Right ventricle myocardium inferior (tissue), 1 donor: ENCODE measurements around the gene C8A. TPM values are rescaled to one million over a fixed set of nuclear protein-coding genes. Genes with fewer than 3 reads are reported as not detected.

Experiments
- ATAC-seq: fragments of 200-7000 bp; cut with Tn5 transposase; one replicate; pipeline ENCODE4 v1.9.1; 2020; ENCODE audit warnings: mild to moderate bottlenecking, moderate library complexity
- DNase-seq: peaks from one replicate; pipeline ENCODE4 v3.0.0; 2021; ENCODE audit errors: missing footprints
- intact Hi-C: fragments of 100-400 bp; cut with DNase I; formaldehyde crosslinking; loops from one replicate; pipeline ENCODE4 v1.11.0; 2022
- total RNA-seq: library from RNA; stranded (reverse); fragmentation: NEBNext Ultra II Directional; extraction: Animal tissue kit (Norgen Biotek cat#: 25700); gene quantifications from one replicate; pipeline ENCODE4 v1.2.1, GENCODE V29; 2021
- donor health status: DM: no; HTN: yes; CAD: no; lungs with severe emphysema.

The C8A gene
- total RNA-seq, 1 donor from 2014 or later = not detected

DNA sequence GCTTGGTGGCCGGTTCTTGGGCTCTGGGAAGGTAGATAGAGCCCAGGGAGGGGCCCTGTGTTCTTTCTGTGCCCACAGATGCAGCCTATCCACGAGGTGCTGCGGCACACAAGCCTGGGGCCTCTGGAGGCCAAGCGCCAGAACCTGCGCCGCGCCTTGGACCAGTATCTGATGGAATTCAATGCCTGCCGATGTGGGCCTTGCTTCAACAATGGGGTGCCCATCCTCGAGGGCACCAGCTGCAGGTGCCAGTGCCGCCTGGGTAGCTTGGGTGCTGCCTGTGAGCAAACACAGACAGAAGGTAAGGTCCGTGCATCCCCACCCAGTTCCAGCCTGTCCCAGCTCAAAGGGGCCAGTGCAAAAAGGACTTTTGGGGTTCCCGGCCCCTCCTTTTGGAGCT lies 57.7 kb downstream of the C8A start:
- ATAC-seq (no peak), DNase-seq (no peak)
- intact Hi-C loops = no loop called here

DNA sequence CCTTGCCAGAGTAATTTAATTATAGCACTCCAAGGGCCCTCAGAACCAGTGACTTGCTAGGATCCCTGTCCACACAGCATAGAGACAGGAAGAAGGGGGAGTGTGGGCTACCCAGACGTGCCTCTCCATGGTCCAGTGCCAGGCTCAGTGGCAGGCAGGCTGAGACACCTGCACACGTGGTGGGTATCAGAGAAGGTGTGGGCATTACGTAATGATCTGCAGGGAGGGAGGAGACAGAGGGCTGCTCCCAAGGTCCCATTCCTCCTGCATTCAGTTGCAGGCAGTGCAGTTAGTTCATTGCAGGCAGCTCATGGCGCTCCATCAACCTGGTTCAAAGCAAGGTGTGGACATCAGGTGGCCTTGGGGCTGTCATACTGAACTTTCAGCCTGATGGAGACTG lies 61.4 kb downstream of the C8A start:
- peak; percentile 75 for ATAC-seq
- intact Hi-C loops = no loop called here
- DNase-seq = no peak

DNA sequence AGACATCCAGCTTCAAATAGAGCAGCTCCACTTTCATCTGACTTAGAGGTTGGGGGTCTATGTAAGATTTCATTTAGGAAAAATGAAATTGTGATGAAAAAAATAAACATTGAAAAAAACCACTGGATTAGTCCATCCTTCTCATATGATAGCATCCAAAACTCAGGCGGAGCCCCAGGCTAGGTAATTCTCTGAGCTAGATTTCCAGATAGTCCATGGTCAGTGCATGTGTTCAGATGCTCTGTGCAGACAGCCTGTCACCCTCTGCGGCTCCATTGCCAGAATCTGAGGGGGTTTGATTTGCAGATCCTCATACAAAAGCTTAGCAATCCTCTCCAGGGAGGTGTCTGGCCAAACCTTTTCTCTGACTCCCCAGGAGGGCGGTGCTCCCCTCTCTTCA lies 62.0 kb downstream of the C8A start:
- intact Hi-C loops = no loop called here
- DNase-seq = no peak
- no peak for ATAC-seq

DNA sequence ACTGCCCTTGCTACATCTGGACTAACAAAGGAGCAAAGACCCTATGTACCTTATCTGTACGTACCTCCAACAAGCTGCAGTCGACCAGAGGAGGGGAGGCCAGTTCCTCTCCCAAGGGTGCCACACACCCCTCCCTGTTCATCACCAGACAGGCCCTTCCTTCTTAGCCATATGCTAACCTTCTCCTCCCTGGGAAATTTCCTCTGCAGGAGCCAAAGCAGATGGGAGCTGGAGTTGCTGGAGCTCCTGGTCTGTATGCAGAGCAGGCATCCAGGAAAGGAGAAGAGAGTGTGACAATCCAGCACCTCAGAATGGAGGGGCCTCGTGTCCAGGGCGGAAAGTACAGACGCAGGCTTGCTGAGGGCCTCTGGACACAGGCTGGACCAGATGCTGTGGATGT lies 62.8 kb downstream of the C8A start:
- intact Hi-C loops = no loop called here
- DNase-seq (no peak), ATAC-seq (no peak)

DNA sequence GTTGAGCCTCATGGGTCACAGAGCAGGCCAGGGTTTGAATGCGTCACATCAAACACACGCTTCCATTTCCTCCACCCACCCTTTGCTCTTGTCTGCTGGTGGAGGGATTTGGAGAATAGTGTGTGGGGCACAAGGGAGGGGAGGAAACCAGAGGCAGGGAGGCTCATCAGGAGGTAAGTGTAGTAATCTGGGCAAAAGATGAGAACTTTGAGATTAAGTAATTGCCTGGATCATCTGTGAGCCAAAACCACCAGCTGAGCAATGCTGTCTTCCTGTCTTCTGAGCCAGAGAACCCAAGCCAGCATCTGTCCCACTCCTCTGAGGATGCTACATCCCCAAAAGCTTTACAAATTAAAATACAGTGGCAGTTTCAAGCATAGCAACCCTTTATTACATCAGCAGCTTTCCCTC lies 66.0 kb downstream of the C8A start:
- intact Hi-C loops = no loop called here
- ATAC-seq (no peak), DNase-seq (no peak)

DNA sequence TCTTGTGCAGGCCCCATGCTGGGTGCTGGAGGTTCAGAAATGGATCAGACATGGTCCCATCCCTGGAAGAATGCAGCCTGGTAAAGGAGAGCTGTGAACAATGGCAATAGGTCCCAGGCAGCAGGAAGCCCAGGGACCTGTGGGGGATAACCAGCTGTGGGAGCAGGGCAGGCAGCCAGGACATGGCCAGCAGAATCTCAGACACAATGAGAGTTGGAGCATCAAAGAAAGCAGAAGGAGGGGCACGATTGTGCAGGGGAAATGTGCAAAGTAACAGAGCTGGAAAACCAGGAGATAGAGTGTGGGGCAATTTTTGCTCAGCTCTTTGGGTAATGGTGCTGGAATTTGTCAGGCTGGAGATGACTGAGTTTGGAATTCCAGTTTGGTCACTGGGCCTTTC lies 66.9 kb downstream of the C8A start:
- ATAC-seq (no peak), DNase-seq (no peak)
- intact Hi-C loops = no loop called here

DNA sequence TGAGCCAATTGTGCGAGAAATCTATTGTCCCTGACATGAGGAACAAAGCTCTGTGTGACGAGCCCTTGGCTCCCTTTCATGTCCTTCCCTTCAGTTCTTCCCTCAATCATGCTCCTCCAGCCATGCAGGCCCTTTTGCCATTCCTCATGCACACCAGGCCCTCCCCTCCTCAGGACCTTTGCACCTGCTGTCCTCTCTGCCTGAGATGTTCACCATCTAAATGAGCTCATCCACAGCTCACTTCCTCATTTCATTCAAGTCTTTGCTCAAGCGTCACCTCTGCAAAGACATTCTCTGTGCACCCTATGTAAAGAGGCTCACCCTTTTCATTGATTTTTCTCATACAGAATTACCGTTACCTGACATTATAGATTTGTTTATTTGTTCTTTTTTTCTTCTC lies 67.5 kb downstream of the C8A start:
- no peak for ATAC-seq
- intact Hi-C loops = no loop called here
- no peak for DNase-seq

DNA sequence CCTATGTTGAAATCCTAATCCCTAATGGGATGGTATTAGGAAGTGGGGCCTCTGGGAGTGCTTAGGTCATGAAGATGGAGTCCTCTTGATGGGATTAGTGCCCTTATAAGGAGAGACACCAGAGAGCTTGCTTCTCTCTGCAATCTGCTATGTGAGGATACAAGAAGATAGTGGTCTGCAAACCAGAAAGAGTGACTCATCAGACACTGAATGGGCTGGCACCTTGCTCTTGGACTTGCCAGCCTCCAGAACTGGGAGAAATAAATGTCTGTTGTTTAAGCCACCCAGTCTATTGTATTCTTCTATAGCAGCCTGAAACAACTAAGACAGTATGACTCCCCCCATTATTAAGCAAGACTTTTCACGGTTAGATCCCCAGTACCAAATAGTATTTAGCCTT lies 67.9 kb downstream of the C8A start:
- ATAC-seq = no peak
- intact Hi-C loops = no loop called here

DNA sequence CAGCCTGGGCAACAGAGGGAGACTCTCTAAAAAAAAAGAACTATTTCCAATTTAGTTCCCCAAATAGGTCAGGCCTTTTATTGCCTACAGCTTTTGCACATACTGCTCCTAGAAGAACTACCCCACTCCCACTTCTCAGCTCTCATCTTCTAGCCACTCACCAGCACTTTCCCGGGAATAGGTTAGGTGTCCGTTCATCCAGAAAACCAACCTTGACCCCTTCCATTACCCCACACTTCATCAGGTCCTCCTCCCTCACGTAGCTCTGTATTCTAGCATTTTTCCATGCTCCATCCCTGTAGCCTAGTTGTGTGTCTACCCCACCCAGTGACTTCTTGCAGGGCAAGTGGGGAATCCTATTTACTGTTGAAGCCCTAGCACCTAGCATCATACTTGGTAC lies 68.6 kb downstream of the C8A start:
- ATAC-seq = no peak
- intact Hi-C loops = no loop called here
- DNase-seq = no peak

More for the DNA sequence above, 67.9 kb downstream of the C8A start:
- DNase-seq = no peak

DNA sequence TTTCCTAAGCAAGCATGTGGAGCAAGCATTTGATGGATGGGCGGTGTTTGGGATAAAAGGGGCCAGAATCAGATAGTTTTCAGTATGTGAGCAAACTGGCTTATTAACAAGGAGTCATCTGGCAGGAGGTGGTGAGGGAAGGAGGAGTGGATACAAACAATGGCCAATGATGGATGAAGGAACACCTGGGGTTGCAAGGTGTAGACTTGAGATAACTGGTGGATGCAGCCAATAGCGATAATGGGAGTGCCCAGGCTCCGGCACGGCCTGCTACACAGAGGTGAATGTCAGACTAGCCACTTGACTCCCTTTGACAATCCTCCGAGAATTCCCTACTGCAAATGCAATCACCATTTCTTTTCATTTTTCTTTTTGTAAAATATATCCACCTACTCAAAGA lies 69.5 kb downstream of the C8A start:
- ATAC-seq (no peak), DNase-seq (no peak)
- intact Hi-C loops = no loop called here

DNA sequence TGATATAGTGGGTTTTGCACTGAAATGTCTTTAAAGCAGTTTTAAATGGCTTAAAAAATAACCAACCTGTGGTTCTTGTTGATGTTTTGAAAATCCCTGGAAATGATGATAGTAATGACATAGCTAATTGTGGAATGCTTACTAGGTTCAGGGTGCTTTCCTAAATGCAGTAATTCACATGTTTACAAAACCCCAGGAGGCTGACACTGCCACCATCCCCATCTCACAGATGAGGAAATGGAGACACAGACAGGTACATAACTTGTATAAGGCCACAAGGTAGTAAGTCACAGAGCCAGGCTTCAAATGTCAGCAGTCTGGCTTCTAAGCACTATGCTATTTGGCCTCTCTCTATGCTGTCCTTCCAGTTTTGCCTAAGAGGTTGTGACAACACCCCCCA lies 70.6 kb downstream of the C8A start:
- intact Hi-C loops = no loop called here
- DNase-seq (no peak), ATAC-seq (no peak)

DNA sequence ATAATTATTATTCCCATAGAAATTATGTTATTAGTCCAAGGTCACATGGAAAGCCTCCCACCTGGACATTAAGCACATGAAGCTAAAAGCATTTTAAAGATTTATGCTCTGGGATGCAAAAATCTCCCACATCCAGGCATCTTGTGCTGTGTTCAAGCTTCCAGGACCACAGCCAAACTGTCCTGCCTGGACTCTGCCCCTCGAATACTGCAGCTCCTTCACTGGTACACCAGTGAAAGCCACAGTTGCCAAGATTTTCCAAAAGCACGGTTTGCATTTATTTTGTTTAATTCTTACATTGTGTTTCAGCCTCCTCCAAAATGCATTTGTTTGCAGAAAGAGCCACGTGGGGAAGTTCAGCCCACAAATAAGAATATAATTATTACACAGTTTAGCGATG lies 72.6 kb downstream of the C8A start:
- intact Hi-C loops = no loop called here
- DNase-seq (no peak), ATAC-seq (no peak)

DNA sequence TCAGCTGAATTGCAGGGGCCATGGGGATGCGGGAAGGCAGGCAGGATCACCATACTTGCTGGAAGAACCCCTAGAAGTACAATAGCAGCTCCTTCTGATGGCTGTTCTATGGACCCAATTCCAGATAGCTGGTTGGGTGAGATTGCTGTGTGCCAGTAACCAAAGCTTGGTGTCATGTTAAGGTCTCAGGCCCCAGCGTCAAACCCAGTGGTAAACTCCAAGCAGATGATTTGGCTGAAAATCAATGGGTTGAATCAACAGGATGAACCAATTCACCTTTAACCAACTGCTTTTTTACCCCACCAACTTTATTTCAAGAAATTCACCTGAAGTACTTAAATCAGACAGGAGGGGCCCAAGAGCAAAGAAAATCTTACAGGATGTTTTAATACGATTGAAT lies 73.4 kb downstream of the C8A start:
- intact Hi-C loops = no loop called here
- no peak for DNase-seq
- no peak for ATAC-seq

DNA sequence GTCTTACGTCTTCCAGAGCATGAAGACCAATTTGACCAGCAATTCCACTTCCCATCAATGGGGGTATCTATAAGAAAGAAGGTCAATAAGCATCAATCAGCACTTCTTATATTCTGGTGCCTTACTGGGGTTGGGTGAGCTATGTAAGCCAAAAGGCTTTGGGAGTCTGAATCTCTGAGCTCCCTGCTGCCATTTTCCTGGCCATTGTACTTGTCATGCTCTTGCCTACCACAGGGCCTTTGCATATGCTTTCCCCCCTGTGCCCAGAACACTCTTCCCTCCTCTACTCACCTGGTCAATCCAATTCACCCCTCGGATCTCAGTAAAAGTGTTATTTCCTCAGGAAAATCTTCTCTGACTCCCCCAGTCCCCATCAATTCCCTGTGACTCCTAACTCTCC lies 74.9 kb downstream of the C8A start:
- ATAC-seq = no peak
- intact Hi-C loops = no loop called here
- no peak for DNase-seq

DNA sequence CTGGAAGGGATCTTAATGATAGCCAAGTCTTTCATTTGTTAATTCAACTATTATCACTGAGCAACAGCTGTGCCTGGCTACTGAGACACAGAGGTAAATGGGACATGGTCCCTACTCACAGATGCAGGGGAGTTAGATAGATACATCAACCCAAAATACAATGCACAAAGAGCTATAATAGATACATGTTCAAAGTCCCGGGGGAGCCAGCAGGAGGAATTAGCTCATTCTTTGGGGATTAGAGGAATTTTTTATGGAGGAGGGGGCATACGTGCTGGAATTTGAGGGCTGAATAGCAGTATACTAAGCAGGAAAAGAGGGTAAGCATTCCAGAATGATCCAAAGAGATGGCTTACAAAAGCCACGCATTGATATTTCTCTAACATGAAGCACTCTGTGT lies 76.6 kb downstream of the C8A start:
- ATAC-seq (no peak), DNase-seq (no peak)

DNA sequence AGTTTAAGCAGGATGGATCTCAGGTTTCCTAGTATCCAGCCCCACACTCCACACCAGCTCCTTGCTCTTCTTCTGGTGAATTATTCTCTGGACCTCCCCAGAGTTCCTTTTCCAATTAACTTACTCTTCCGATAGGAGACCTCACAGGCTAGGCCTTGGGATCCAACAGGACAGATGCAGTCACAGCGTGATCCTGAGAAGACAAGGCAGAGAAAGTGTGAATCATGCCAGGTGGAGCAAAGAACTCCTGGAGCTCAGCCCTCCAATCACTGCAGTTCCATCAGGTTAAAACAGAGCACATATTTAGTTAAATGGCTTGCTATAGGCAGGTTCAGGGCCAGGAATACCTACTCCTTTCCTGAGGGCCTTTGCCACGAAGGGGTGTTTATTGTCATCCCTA lies 77.1 kb downstream of the C8A start:
- DNase-seq (no peak), ATAC-seq (no peak)
- intact Hi-C loops = no loop called here

More for the DNA sequence above, 76.6 kb downstream of the C8A start:
- intact Hi-C loops = no loop called here

DNA sequence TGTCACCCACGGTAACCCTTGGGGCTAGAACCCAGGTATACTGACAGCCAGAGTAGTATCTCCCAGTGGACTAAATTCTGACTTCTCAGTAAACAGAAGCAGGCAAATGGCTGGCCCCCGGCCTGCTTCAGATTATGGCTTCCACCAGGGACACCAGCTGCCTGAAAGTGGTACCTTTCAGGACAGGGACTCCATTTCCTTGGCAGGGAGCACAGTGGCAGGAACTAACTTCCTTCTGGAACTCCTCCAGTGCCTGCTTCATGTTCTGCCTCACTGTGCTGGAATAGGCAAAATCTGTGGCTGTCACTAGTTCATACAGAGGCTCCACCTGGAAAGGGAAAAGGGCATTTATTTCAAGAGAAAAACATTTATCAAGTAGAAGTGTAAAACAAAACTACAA lies 78.6 kb downstream of the C8A start:
- no peak for ATAC-seq
- no peak for DNase-seq
- intact Hi-C loops = no loop called here

DNA sequence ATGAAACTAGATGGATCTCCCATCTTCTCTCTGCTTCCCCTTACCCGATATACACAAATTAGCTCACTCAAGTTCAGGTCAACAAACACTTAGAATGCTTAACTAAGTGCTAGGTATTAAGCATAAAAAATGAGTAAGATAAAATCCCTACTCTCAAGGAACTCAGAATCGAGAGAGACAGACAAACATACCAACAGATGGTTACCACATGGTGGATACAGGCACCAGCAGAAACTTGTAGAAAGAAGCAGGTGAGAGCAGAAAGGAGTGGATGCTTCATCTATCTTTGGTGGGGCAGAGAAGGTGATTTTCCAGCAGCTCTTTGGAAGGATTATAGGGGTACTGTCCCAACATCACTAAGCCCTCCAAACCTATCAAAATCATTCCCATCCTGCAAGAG lies 79.0 kb downstream of the C8A start:
- no peak for ATAC-seq
- no peak for DNase-seq
- intact Hi-C loops = no loop called here

DNA sequence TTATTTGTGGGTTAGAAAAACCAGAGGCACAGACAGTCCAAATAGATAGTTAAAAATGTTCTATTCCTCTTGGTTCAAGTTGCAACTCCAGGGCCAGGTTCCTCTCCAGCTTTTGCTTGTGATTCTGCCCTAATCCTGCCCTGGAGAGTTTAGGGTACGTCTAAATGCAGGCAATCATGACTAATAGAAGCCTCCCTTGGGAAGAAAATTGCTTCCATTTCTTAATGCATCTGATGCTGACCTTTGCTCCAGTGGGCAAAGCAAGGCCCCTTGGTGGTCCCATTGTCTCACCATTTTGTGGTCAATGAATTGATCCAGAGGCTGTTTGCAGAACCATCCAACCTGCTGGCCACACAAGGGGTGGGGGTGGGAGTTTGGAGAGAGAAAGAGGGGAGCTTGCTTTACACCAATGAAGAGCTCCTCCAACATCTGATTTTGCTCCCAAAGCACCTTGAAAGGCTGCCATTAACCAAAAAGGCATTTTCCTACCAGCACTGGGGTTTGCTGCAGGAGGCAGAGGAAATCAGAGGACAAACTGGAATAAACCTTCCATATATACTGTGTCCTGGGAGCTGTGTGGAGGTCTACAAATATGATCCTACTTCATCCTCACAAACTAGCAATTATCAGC lies 79.9 kb downstream of the C8A start:
- intact Hi-C loops = no loop called here

DNA sequence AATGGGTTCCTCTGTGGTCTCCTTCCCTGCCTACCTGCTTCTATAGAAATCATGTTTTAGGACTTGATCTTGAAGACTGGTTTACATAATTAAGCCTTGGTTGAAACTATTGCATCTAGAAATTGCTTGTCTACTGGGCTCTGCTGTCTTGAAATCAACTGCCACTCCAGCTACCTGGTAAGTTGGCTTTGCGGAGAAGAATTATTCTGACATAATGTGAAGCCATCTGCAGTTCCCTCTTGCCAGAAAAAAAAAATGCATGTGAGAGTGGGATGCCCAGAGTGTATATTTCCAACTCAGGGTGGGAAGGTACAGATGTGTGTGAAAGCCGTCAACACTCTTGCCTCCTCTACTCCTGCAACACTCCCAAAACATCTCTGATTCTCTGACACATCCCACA lies 84.0 kb downstream of the C8A start:
- intact Hi-C loops = no loop called here
- DNase-seq (no peak), ATAC-seq (no peak)

More for the DNA sequence above, 79.9 kb downstream of the C8A start:
- no peak for DNase-seq
- ATAC-seq = no peak

DNA sequence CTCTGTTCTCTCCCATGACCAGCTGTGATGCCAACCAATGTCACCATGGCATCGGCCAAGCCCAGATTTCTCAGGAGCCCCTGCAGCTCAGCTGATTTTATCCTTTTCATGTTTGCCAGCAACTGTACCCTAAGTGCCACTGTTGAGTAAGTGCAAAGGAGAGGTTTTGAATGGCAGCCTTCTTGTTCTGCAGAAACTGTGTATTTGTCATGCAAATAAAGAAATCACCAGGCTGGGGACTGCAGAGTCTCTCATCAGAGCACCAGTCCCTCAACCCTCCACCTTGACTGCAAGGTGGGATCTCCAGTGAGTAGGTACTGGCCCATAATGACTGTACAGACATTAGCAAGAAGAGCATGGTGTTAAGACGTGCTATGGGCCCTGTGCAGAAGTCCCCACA lies 84.6 kb downstream of the C8A start:
- ATAC-seq (no peak), DNase-seq (no peak)
- intact Hi-C loops = no loop called here

DNA sequence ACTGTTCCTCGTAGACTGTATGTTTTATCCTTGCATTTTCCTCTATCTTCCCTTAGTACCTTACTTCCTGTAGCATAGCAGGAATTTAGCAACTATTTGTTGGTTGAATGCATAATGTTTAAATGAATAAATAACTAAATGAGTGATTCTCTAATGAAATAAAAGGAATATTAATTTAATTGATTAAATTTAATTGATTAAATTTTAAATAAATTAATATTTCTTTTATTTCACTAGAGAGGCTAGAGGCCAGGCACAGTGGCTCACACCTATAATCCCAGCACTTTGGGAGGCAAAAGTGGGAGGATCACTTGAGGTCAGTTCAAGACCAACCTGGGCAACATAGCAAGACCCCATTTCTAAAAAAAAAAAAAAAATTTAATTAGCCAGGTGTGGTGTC lies 85.4 kb downstream of the C8A start:
- ATAC-seq (no peak), DNase-seq (no peak)
- intact Hi-C loops = no loop called here
